Activated CD4-positive, alpha-beta T cell treated with anti-CD3 and anti-CD28 coated beads, Interleukin-2, Interleukin-4, amounts not matched to agents 100 ng/mL and 50 ng/mL, durations not matched to agents 16 hours and 8 hours (primary cell): ENCODE data around the gene SPP2.

Experiments used
- DNase-seq: peaks from one replicate; pipeline ENCODE4 v3.0.0-alpha.2; 2020; ENCODE audit warnings: low spot score

SPP2 gene

GRCh38 chr2:234092344-234092743 is 41.8 kb downstream of the SPP2 start:
- no peak for DNase-seq

GRCh38 chr2:234095301-234095700 is 44.8 kb downstream of the SPP2 start:
- DNase-seq, result no peak

GRCh38 chr2:234096164-234096563 is 45.7 kb downstream of the SPP2 start:
- DNase-seq, result no peak

- DNase-seq, result no peak
Observed at GRCh38 chr2:234098681-234099080, 48.2 kb downstream of the SPP2 start.

GRCh38 chr2:234099266-234099665 is 48.8 kb downstream of the SPP2 start:
- DNase-seq, result no peak

- no peak for DNase-seq
Observed at GRCh38 chr2:234100686-234101085, 50.2 kb downstream of the SPP2 start.

- DNase-seq, result no peak
Observed at GRCh38 chr2:234102112-234102511, 51.6 kb downstream of the SPP2 start.

- DNase-seq, result no peak
Observed at GRCh38 chr2:234107861-234108260, 57.4 kb downstream of the SPP2 start.

GRCh38 chr2:234109321-234109720 is 58.8 kb downstream of the SPP2 start:
- no peak for DNase-seq

- DNase-seq, result no peak
Observed at GRCh38 chr2:234110219-234110618, 59.7 kb downstream of the SPP2 start.

GRCh38 chr2:234111523-234111922 is 61.0 kb downstream of the SPP2 start:
- no peak for DNase-seq

- no peak for DNase-seq
Observed at GRCh38 chr2:234116010-234116409, 65.5 kb downstream of the SPP2 start.

- DNase-seq, result no peak
Observed at GRCh38 chr2:234121999-234122398, 71.5 kb downstream of the SPP2 start.

- DNase-seq, result no peak
Observed at GRCh38 chr2:234125451-234126145, 75.1 kb downstream of the SPP2 start.

- no peak for DNase-seq
Observed at GRCh38 chr2:234126146-234126470, 75.6 kb downstream of the SPP2 start.
